ENCODE data around the gene ANO6.

The ANO6 gene

GRCh38 chr12:45468751-45469615 is 253.1 kb downstream of the ANO6 start:
- DNase-seq: no peak

GRCh38 chr12:45469902-45470301 is 254.0 kb downstream of the ANO6 start:
- DNase-seq: no peak

GRCh38 chr12:45473636-45474035 is 257.7 kb downstream of the ANO6 start:
- DNase-seq: no peak

- no peak for DNase-seq
Measured at GRCh38 chr12:45475594-45475993, 259.7 kb downstream of the ANO6 start.

GRCh38 chr12:45477526-45477925 is 261.6 kb downstream of the ANO6 start:
- DNase-seq: no peak

- no peak for DNase-seq
Measured at GRCh38 chr12:45478931-45479330, 263.0 kb downstream of the ANO6 start.

GRCh38 chr12:45481746-45482145 is 265.9 kb downstream of the ANO6 start:
- no peak for DNase-seq

GRCh38 chr12:45483571-45483970 is 267.7 kb downstream of the ANO6 start:
- no peak for DNase-seq
